Cortex of kidney (tissue), 1 donor: Measurements from ENCODE around the gene AIRE.
"Not testable (repeated sequence)": the region's sequence is repeated elsewhere in the genome, so short reads cannot be mapped to it uniquely, and the experiment has no call there.

Source experiments
- DNase-seq: peaks from one replicate; lab custom pipeline; 2025; lab: John Stamatoyannopoulos, UW

Gene AIRE

DNA sequence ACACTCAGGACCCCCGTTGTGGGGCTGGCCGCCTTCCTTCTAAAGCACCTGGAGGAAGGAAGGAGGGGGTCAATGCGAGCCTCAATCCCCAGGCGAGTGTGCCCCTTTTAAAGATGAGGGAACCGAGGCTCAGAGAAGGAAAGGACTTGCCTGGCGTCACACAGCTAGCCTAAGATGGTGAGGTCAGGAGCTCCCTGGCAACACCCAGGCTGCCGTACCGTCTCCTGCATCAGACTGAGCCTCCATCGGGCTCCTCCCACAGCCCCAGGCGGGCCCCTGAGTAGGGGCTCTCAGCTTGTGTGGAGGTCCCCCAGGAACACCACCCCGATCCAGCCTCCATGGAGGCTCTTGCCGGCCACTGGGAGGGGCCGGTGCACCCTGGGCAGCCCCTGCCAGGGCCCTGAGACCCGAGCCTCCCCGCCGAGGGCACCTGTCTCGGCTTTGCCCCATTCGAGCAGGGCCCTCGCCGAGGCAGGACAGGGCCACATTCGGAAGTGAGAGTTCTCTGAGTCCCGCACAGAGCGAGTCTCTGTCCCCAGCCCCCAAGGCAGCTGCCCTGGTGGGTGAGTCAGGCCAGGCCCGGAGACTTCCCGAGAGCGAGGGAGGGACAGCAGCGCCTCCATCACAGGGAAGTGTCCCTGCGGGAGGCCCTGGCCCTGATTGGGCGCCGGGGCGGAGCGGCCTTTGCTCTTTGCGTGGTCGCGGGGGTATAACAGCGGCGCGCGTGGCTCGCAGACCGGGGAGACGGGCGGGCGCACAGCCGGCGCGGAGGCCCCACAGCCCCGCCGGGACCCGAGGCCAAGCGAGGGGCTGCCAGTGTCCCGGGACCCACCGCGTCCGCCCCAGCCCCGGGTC lies at the start of gene AIRE:
TSS of gene AIRE (plus strand) at position 739 of the 855 bp plus-strand sequence. CDS start 131 bp downstream, outside the sequence.
- no peak for DNase-seq

GRCh38 chr21:44240353-44240752 lies 45.3 kb upstream of the AIRE start:
- not testable (repeated sequence) for DNase-seq

- DNase-seq: not testable (repeated sequence)
Observed at GRCh38 chr21:44240842-44241241, 44.8 kb upstream of the AIRE start, which contains the start of gene ICOSLG. ICOSLG (minus strand) TSS chr21:44240943; CDS start chr21:44240817, 126 bp downstream.

GRCh38 chr21:44241281-44241680 lies 44.4 kb upstream of the AIRE start:
- not testable (repeated sequence) for DNase-seq

- DNase-seq: not testable (repeated sequence)
Observed at GRCh38 chr21:44243980-44244379, 41.7 kb upstream of the AIRE start.

- not testable (repeated sequence) for DNase-seq
Observed at GRCh38 chr21:44247904-44248303, 37.8 kb upstream of the AIRE start.

DNA sequence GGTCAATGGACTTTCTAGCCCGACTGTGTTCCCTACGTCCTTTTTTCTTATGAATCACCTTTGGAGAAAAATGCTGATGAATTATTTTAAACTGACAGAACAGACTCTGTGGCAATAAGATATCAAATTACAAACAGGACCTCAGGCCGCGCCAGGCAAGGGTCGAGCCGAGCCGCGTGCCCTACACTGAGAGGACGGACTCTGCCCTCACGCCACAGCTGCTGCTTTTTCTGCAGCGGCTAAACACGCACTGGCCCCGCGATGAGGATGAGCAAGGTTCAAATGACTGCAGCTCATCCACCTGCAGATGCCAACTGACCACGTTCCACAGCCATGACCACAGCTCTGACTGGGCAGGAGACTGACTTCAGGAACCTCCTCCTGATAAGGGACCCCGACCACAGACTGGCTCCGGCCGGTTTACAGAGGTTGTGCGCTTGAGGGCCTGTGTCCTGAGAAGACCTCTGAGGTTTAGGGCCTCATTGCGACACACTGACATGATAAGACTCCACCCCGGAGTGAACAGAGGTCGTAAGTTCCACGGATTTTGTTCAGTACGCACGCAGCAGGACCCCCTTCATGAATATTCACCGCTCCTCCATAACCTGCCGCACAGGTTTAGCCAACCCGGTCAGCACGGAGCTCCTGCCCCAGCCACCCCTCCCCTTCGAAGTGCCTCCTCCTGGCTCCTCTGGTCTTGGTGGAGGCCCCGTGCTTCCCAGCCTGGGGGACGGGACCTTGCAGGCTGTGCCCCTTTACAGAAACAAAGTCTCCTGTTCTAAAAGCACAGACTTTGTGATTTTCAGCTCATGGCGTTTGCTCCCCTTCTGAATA lies 36.3 kb upstream of the AIRE start:
- not testable (repeated sequence) for DNase-seq

DNA sequence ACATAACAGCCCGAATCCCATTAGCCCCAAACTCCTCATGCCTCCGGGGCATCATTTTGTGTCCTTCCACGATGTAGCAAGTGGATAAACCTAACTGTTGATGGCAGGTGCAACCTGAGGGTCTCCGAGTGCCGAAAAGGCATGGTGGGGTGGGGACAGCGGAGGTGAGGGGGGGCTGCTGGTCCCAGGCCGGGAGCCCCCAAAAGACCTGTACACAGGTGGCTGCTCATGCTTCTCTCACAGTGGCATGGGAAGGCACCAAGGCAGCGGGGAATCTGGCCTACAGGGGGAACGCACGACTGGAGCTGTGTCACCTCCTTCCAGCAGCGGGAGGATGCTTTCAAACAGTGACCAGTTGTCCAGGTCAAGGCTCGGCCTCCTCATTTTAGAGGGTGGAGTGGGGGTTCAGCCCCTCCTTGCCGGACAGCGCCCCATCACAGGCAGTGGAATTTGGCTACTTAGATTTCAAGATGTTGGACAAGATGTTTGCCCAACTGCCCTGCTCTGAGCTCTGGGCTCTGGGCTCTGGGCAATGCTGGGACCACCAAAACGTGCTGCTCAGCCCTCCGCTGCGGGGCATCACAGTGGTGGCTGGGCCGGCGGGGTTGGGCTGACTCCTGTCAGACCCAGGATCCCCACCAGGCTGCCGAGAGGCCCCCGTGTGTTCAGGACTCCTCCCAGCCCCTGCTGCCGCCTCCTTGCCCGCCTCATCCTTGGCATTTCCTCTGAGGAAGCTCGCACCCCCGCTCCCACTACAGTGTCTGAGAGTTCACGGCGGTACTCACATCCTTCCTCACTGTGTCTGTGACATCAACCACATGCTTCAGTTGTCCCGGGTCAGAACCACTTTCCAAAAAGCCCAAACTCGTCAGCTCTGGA lies 31.6 kb upstream of the AIRE start:
- DNase-seq: no peak

GRCh38 chr21:44255511-44255981 lies 30.1 kb upstream of the AIRE start:
- no peak for DNase-seq

DNA sequence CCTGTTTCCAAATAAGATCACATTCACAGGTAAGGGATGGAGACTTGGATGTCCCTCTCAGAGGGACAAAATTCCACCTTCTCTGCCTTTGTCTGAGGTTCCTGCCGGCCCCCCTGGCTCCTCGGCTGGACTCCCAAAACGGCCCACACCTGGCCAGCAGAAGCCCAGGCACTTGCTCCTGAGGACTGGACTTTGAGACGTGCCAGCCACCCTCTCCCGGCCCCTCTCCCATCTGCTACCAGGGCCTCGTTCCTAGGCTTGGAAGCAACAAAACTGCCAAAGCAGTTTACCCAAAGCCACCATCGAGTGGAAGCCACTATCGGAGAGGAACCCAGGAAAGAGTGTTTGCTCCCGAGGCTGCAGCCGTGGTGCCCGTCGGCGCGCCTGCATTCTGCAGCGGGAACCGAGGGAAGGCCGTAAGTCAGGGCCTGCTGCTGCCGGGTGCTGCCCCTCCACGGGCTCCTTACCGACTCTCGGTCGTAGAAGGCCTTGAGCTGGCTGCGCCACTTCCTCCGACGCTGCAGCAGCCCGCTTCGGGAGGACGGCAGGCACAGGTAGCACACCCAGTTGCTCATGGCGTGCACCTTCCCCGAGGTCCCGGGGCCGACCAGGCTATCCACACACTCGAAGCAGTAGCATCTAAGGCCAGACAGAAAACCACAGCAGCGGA lies 27.5 kb upstream of the AIRE start:
- no peak for DNase-seq

DNA sequence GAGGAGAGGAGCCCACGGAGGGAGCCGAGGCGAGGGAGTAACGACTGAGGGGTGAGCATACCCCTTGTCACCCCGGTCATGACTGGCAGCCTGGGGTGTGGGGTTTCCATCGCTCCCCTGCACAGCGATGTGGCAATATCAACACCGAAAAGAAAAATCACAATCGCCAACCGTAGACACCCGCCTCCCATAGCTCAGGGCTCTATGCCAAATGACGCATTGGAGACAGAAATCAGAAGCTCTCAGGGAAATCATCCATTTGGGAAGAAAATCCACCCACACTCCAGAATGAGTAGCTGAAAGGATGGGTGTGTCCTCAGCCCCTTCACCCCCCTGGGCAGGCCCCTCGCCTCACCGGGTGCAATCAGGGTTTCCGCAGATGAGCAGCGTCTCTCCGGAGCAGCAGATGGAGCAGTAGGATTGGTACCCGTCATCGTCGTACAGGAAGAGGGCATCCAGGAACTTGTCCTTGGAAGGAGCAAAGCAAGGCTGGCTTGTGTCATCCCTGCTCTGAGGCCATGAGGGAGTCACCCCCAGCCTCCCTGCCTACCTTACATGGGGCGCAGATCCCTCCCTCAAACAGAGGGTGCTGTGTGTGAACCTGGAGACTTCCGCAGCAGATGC lies 26.5 kb upstream of the AIRE start:
- no peak for DNase-seq

DNA sequence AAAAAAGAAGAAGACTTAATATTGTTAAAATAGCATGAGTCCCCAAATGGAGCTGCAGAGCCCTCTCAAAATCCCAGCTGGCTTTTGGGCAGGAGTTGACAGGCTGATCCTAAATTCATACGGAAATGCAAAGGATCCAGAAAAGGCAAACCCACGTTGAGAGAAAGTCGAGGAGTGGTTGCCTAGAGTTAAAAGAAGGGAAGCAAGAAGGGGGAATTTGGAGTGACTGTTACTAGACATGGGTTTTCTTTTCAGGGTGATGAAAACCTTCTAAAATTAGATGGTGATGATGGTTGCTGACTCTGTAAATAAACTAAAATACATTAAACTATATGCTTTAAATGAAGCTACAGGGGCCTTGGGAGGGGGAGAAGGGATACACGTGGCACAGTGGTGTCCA lies 25.6 kb upstream of the AIRE start:
- DNase-seq: no peak

DNA sequence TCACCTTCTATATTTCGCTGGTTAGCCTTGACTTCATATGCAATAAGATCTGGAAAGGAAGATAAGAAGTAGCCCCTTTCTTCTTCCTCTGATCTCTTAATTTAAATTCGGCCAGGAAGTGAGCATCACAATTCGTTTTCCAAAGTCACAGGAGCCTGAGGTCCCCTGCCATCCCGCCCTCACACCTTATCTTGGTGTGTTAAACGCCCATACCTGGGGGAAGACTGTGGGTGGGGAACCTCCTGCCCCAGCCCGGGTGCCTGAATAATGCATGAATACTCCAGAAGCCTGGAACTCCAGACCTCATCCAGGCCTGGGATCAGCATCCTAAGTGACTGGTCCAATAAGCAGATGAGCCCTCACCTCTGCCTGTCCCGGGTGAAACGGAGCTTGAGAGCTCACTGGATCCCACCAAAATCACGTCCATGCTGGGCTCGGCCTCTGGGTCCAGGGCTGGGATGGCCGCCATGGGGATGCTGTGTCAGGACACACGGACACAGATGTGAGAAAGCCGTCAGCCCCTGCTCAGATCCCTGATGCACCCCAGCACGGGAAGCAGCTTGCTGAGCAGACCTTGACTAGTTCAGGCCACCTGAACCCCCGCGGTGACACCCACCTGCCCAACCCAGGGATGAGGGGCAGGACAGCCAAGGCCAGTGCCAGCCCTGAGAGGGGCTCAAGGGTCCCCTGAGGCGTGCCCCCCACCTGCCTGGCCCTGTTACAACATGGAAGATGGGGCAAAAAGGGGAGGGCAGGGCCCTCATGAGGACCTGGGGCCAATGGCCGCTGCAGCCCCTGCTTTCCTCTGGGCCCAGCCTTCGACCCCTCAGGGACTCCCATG lies 24.7 kb upstream of the AIRE start:
- no peak for DNase-seq

DNA sequence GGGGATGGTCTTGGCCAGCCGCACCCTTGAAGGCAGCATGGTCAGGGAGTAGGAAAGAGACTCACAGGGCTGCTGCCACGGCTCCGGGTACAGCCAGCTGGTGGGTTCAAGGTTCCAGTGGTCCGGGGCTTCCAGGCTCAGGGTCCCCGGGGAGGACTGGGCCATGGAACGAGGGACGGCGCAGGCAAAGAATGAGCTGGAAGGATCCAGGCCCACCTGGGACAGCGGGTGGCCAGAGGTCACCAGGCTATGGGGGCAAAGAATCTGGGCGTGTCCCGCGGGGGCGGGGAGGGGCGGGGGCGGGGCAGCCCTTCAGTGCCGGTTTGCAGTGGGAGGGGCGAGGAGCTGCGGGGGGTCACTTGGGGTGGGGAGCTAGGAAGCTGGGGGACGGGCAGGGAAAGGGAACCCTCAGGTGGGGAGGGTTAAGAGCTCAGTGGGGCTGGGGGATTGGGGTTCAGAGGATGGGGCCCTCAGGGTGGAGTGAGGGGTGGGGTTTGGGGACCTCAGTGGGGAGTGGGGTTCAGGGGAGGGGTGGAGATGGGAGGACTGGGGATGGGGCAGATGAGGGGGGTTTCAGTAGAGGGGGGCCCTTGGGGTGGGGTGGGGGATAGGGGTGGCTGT lies 23.9 kb upstream of the AIRE start, which contains the start of gene DNMT3L:
TSS of gene DNMT3L (minus strand) at position 223 of the 621 bp plus-strand sequence. CDS start 638 bp downstream, outside the sequence.
- no peak for DNase-seq

- DNase-seq: no peak
Observed at GRCh38 chr21:44262338-44263056, 23.2 kb upstream of the AIRE start.

- no peak for DNase-seq
Observed at GRCh38 chr21:44263221-44263760, 22.4 kb upstream of the AIRE start.

DNA sequence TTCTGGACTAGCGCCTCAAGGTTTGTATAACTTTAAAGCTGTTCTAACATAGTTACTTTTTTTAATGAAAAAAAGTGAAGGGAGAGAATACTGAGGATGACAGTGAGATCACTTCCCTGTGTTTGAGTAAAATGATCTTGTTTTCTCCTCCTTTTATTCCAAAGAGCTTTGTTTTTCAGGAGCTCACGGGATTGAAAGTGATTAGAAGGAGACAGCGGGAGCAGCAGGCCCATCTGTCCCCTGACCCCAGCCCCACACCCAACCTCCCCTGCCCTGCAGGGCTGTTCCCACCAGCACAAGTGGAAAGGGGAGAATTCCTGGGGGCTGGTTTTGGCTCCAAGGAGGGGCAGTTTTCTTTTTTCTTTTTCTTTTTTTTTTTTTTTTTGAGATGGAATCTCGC lies 21.9 kb upstream of the AIRE start:
- DNase-seq: no peak

DNA sequence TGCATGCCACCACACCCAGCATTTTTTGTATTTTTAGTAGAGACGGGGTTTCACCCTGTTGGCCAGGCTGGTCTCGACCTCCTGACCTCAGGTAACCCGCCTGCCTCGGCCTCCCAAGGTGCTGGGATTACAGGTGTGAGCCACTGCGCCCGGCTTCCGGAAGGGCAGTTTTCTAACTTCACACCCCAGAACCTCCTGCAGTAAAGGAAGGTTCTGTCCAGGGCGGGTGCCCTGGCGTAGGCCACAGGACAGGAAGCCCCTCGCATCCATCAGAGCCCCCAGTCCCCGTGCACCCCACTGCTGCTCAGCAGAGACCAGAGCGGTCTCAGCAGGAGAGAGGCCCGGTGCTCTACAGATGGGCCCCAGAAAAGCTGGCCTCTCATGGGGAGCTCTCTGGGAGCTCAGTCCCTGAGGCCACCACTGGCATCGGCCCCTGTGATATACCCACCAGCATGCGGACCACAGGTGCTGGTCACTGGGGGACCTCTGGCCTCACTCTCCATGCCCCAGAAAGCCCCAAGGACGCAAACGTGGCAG lies 19.9 kb upstream of the AIRE start:
- DNase-seq: no peak
